SK-N-SH treated with all-trans-retinoic acid at 6 μM for 48 hours (cell line): ENCODE data around the gene HLA-C.

ENCODE experiments used
- ATAC-seq: fragments of 200-7000 bp; cut with Tn5 transposase; 3 replicates; pipeline ENCODE4 v1.9.1; 2020; ENCODE audit warnings: mild to moderate bottlenecking, moderate library complexity
- BACH2 ChIP-seq: fragments of 250-450 bp; sonication (Bioruptor Pico); IDR thresholded peaks from 2 replicates; pipeline ENCODE4 v1.9.0; 2021; ENCODE audit warnings: mild to moderate bottlenecking, borderline replicate concordance
- CSDC2 ChIP-seq: fragments of 250-450 bp; sonication (Bioruptor Pico); IDR thresholded peaks from 2 replicates; pipeline ENCODE4 v1.5.0; 2020; ENCODE audit warnings: mild to moderate bottlenecking, moderate library complexity
- CSRNP3 ChIP-seq: fragments of 250-450 bp; sonication (Bioruptor Pico); IDR thresholded peaks from 2 replicates; pipeline ENCODE4 v1.5.1; 2021; ENCODE audit warnings: mild to moderate bottlenecking, moderate library complexity
- ESRRG ChIP-seq: fragments of 250-450 bp; sonication (Bioruptor Pico); IDR thresholded peaks from 2 replicates; pipeline ENCODE4 v1.6.1; 2021; ENCODE audit warnings: mild to moderate bottlenecking
- GLIS3 ChIP-seq: fragments of 250-450 bp; sonication (Bioruptor Pico); IDR thresholded peaks from 2 replicates; pipeline ENCODE4 v1.5.0; 2020; ENCODE audit warnings: mild to moderate bottlenecking, moderate library complexity
- ISL1 ChIP-seq: fragments of 250-450 bp; sonication (Bioruptor Pico); IDR thresholded peaks from 2 replicates; pipeline ENCODE4 v2.1.2; 2022; ENCODE audit warnings: mild to moderate bottlenecking, moderate library complexity
- OSR1 ChIP-seq: fragments of 250-450 bp; sonication (Bioruptor Pico); IDR thresholded peaks from 2 replicates; pipeline ENCODE4 v1.8.0; 2022; ENCODE audit warnings: moderate library complexity, mild to moderate bottlenecking, inconsistent platforms
- POU6F1 ChIP-seq: fragments of 250-450 bp; sonication (Bioruptor Pico); IDR thresholded peaks from 2 replicates; pipeline ENCODE4 v1.8.0; 2021; ENCODE audit warnings: low read depth, mild to moderate bottlenecking, moderate library complexity, borderline replicate concordance
- RARB ChIP-seq: fragments of 250-450 bp; sonication (Bioruptor Pico); IDR thresholded peaks from 2 replicates; pipeline ENCODE4 v1.8.0; 2021; ENCODE audit warnings: mild to moderate bottlenecking, moderate library complexity
- SNAI2 ChIP-seq: fragments of 250-450 bp; sonication (Bioruptor Pico); IDR thresholded peaks from 2 replicates; pipeline ENCODE4 v1.5.0; 2020; ENCODE audit warnings: mild to moderate bottlenecking, moderate library complexity
- TCF4 ChIP-seq: fragments of 250-450 bp; sonication (Bioruptor Pico); IDR thresholded peaks from 2 replicates; pipeline ENCODE4 v1.8.0; 2021; ENCODE audit warnings: mild to moderate bottlenecking, moderate library complexity, borderline replicate concordance
- TOX ChIP-seq: fragments of 250-450 bp; sonication (Bioruptor Pico); IDR thresholded peaks from 2 replicates; pipeline ENCODE4 v1.8.0; 2021; ENCODE audit warnings: mild to moderate bottlenecking, moderate library complexity, borderline replicate concordance
- ZC3H10 ChIP-seq: fragments of 250-450 bp; sonication (Bioruptor Pico); IDR thresholded peaks from 2 replicates; pipeline ENCODE4 v1.5.1; 2021; ENCODE audit warnings: mild to moderate bottlenecking, moderate library complexity
- ZFP3 ChIP-seq: fragments of 250-450 bp; sonication (Bioruptor Pico); IDR thresholded peaks from 2 replicates; pipeline ENCODE4 v1.5.0; 2020; ENCODE audit warnings: mild to moderate bottlenecking, moderate library complexity
- ZFP30 ChIP-seq: fragments of 450-650 bp; formaldehyde crosslinking; IDR thresholded peaks from 2 replicates; pipeline ENCODE4 v1.5.0; 2022; ENCODE audit warnings: mild to moderate bottlenecking, moderate library complexity
- ZNF70 ChIP-seq: fragments of 450-650 bp; formaldehyde crosslinking; IDR thresholded peaks from 2 replicates; pipeline ENCODE4 v1.5.0; 2020; ENCODE audit warnings: mild to moderate bottlenecking, moderate library complexity
- ZNF8 ChIP-seq: fragments of 450-650 bp; formaldehyde crosslinking; IDR thresholded peaks from 2 replicates; pipeline ENCODE4 v1.5.0; 2020; ENCODE audit warnings: mild to moderate bottlenecking, moderate library complexity
- TF ChIP-seq, protein P1 (sequence below): fragments of 250-450 bp; sonication (Bioruptor Pico); IDR thresholded peaks from 2 replicates; pipeline ENCODE4 v1.5.1; 2020; ENCODE audit warnings: low read depth, mild to moderate bottlenecking, moderate library complexity
- TF ChIP-seq, protein P2 (sequence below): fragments of 250-450 bp; sonication (Bioruptor Pico); IDR thresholded peaks from 2 replicates; pipeline ENCODE4 v1.8.0; 2020; ENCODE audit warnings: mild to moderate bottlenecking, moderate library complexity, borderline replicate concordance
- TF ChIP-seq, protein P3 (sequence below): fragments of 250-450 bp; sonication (Bioruptor Pico); IDR thresholded peaks from 2 replicates; pipeline ENCODE4 v1.5.0; 2020; ENCODE audit warnings: mild to moderate bottlenecking, moderate library complexity

The HLA-C gene

DNA sequence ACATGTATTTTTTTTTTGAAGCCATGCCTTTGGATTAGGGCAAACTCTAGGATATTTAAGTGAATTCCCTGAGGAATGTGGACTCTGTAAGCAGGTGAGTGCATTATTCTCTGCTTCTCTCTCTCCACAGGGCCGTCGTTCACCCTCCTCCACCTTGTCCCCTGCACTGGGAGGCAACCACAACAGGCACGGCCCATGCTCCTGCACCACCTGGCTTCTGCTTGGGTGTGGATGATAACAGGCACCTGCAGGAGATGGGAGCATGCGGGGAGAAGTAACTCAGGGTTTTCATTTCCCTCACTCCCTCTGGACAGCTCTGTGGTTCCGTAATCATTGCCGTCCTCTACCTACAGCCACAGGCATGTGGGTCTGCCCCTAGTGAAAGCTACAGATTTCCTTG, 43.4 kb downstream of the HLA-C start:
- ATAC-seq: no peak

GRCh38 chr6:31227143-31227542, 44.7 kb downstream of the HLA-C start:
- ATAC-seq: no peak
- TF ChIP-seq, protein P1, sequence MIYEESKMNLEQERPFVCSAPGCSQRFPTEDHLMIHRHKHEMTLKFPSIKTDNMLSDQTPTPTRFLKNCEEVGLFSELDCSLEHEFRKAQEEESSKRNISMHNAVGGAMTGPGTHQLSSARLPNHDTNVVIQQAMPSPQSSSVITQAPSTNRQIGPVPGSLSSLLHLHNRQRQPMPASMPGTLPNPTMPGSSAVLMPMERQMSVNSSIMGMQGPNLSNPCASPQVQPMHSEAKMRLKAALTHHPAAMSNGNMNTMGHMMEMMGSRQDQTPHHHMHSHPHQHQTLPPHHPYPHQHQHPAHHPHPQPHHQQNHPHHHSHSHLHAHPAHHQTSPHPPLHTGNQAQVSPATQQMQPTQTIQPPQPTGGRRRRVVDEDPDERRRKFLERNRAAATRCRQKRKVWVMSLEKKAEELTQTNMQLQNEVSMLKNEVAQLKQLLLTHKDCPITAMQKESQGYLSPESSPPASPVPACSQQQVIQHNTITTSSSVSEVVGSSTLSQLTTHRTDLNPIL (CRISPR knock-in tag): no peak
- TF ChIP-seq TOX: no peak
- TF ChIP-seq ZFP3 (CRISPR knock-in tag): no peak
- no peak for TF ChIP-seq OSR1
- TF ChIP-seq SNAI2 (CRISPR knock-in tag): no peak
- TF ChIP-seq, protein P2, sequence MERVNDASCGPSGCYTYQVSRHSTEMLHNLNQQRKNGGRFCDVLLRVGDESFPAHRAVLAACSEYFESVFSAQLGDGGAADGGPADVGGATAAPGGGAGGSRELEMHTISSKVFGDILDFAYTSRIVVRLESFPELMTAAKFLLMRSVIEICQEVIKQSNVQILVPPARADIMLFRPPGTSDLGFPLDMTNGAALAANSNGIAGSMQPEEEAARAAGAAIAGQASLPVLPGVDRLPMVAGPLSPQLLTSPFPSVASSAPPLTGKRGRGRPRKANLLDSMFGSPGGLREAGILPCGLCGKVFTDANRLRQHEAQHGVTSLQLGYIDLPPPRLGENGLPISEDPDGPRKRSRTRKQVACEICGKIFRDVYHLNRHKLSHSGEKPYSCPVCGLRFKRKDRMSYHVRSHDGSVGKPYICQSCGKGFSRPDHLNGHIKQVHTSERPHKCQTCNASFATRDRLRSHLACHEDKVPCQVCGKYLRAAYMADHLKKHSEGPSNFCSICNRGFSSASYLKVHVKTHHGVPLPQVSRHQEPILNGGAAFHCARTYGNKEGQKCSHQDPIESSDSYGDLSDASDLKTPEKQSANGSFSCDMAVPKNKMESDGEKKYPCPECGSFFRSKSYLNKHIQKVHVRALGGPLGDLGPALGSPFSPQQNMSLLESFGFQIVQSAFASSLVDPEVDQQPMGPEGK (CRISPR knock-in tag): no peak
- no peak for TF ChIP-seq CSDC2 (CRISPR knock-in tag)
- no peak for TF ChIP-seq CSRNP3 (CRISPR knock-in tag)
- TF ChIP-seq ZNF8: no peak

More for the DNA sequence above, 43.4 kb downstream of the HLA-C start:
- TF ChIP-seq CSRNP3 (CRISPR knock-in tag): no peak

DNA sequence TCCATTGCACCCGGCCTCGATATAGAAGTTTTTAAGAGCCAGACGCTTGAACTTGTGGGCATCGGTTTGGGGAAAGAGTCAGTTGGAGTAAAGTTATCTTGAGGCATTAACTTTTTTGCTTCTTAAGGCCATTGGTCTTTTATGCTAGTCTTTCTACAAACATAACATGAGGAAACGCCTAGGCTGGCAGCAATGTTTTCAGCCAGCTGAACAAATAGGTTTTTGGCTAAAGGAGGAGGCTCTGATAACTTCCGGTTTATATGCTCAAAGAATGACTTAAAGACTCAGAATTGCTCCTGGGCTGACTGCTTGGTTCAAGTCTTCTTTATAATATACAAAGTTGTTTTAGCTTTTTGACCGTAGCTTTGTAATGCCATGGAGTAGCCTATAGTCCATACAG, 46.2 kb downstream of the HLA-C start:
- TF ChIP-seq, protein P1 (CRISPR knock-in tag): no peak
- TF ChIP-seq ZFP30 (CRISPR knock-in tag) (no peak), BACH2 (CRISPR knock-in tag) (no peak), TCF4 (CRISPR knock-in tag) (no peak), ZNF70 (CRISPR knock-in tag) (no peak), ESRRG (CRISPR knock-in tag) (no peak), RARB (no peak), GLIS3 (CRISPR knock-in tag) (no peak), ZC3H10 (CRISPR knock-in tag) (no peak)
- TF ChIP-seq, protein P3, sequence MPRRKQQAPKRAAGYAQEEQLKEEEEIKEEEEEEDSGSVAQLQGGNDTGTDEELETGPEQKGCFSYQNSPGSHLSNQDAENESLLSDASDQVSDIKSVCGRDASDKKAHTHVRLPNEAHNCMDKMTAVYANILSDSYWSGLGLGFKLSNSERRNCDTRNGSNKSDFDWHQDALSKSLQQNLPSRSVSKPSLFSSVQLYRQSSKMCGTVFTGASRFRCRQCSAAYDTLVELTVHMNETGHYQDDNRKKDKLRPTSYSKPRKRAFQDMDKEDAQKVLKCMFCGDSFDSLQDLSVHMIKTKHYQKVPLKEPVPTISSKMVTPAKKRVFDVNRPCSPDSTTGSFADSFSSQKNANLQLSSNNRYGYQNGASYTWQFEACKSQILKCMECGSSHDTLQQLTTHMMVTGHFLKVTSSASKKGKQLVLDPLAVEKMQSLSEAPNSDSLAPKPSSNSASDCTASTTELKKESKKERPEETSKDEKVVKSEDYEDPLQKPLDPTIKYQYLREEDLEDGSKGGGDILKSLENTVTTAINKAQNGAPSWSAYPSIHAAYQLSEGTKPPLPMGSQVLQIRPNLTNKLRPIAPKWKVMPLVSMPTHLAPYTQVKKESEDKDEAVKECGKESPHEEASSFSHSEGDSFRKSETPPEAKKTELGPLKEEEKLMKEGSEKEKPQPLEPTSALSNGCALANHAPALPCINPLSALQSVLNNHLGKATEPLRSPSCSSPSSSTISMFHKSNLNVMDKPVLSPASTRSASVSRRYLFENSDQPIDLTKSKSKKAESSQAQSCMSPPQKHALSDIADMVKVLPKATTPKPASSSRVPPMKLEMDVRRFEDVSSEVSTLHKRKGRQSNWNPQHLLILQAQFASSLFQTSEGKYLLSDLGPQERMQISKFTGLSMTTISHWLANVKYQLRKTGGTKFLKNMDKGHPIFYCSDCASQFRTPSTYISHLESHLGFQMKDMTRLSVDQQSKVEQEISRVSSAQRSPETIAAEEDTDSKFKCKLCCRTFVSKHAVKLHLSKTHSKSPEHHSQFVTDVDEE (CRISPR knock-in tag): no peak
- ATAC-seq: no peak

- ATAC-seq: no peak
- TF ChIP-seq ZNF8 (no peak), OSR1 (no peak), ISL1 (CRISPR knock-in tag) (no peak), ESRRG (CRISPR knock-in tag) (no peak), POU6F1 (no peak), CSRNP3 (CRISPR knock-in tag) (no peak), CSDC2 (CRISPR knock-in tag) (no peak), TOX (no peak)
- TF ChIP-seq, protein P2 (CRISPR knock-in tag): no peak
Measured at GRCh38 chr6:31222496-31222895, 49.4 kb downstream of the HLA-C start.
